ENCODE data around the gene TMEM130. TPM values are rescaled to one million over a fixed set of nuclear protein-coding genes. Genes with fewer than 3 reads are reported as not detected.
"Not testable (repeated sequence)": the region's sequence is repeated elsewhere in the genome, so short reads cannot be mapped to it uniquely, and the experiment has no call there.

Gene TMEM130
- total RNA-seq, 1 donor from 2014 or later, result 2.9 TPM

- intact Hi-C loops (cut with DNase I), result no loop called here
- TF ChIP-seq CTCF (IDR thresholded peaks at IDR 0.05), result no peak
- H3K27me3 ChIP-seq (ENCODE audit: low read depth), result peaks cover 4% of the 10 kb centered on the region
- no peak for DNase-seq
- H3K4me3 ChIP-seq, result no peak overlapping the region
- peak in 1 of 2 donors; percentile 22 for ATAC-seq
- H3K27ac ChIP-seq, result no peak overlapping the region
- H3K9me3 ChIP-seq, result no peaks in the 10 kb centered on the region
- H3K36me3 ChIP-seq, result no peaks in the 10 kb centered on the region
- peaks cover 3% of the 10 kb centered on the region for H3K4me1 ChIP-seq
These were observed 9.7 kb downstream of the TMEM130 start for GRCh38 chr7:98860071-98860470.

- no peak overlapping the region for H3K4me3 ChIP-seq
- H3K27ac ChIP-seq, result no peak overlapping the region
- no peaks in the 10 kb centered on the region for H3K36me3 ChIP-seq
- no peaks in the 10 kb centered on the region for H3K4me1 ChIP-seq
- intact Hi-C loops (cut with DNase I), result no loop called here
- ATAC-seq (no peak), DNase-seq (no peak)
- H3K9me3 ChIP-seq, result no peaks in the 10 kb centered on the region
- TF ChIP-seq CTCF (IDR thresholded peaks at IDR 0.05), result no peak
- peaks cover 4% of the 10 kb centered on the region for H3K27me3 ChIP-seq (ENCODE audit: low read depth)
These were observed 14.0 kb downstream of the TMEM130 start for GRCh38 chr7:98855610-98856422.

GRCh38 chr7:98852826-98853225 is 17.0 kb downstream of the TMEM130 start:
- intact Hi-C loops (cut with DNase I), result no loop called here
- TF ChIP-seq CTCF (IDR thresholded peaks at IDR 0.05), result no peak
- no peak for ATAC-seq
- no peak overlapping the region for H3K4me3 ChIP-seq
- peaks cover 9% of the 10 kb centered on the region for H3K9me3 ChIP-seq
- H3K36me3 ChIP-seq, result no peaks in the 10 kb centered on the region
- H3K4me1 ChIP-seq, result no peaks in the 10 kb centered on the region
- H3K27ac ChIP-seq, result no peak overlapping the region
- DNase-seq, result no peak
- no peaks in the 10 kb centered on the region for H3K27me3 ChIP-seq (ENCODE audit: low read depth)

GRCh38 chr7:98848918-98849317 is 20.9 kb downstream of the TMEM130 start:
- no peak for TF ChIP-seq CTCF (IDR thresholded peaks at IDR 0.05)
- Histone ChIP-seq H3K27me3 (ENCODE audit: low read depth) (no peaks in the 10 kb centered on the region), H3K4me3 (no peak overlapping the region), H3K36me3 (no peaks in the 10 kb centered on the region), H3K27ac (no peak overlapping the region), H3K4me1 (no peaks in the 10 kb centered on the region), H3K9me3 (peaks cover 9% of the 10 kb centered on the region)
- intact Hi-C loops (cut with DNase I), result loop anchor here (10.0 kb wide), 1 partner anchor 414 kb away; no protein-coding TSS in a partner anchor
- DNase-seq (no peak), ATAC-seq (no peak)

- H3K4me3 ChIP-seq; H3K36me3 ChIP-seq; H3K27me3 ChIP-seq (ENCODE audit: low read depth); H3K4me1 ChIP-seq; H3K9me3 ChIP-seq; H3K27ac ChIP-seq; DNase-seq; ATAC-seq: not testable (repeated sequence)
- intact Hi-C loops (cut with DNase I), result loop anchor here (10.0 kb wide), 1 partner anchor 408 kb away; no protein-coding TSS in a partner anchor
These were observed 27.3 kb downstream of the TMEM130 start for GRCh38 chr7:98842552-98842951.
